NCI-H2196 (cell line): ENCODE measurements around the gene SV2C.

ENCODE experiments used
- DNase-seq: peaks from one replicate; lab custom pipeline; 2025; ENCODE audit not compliant: unreplicated experiment; lab: John Stamatoyannopoulos, UW

Gene SV2C

GRCh38 chr5:76099756-76100155 lies 16.6 kb downstream of the SV2C start:
- no peak for DNase-seq

- no peak for DNase-seq
These were observed 20.8 kb downstream of the SV2C start for GRCh38 chr5:76104027-76104426.

GRCh38 chr5:76106149-76106548 lies 23.0 kb downstream of the SV2C start:
- DNase-seq = no peak

- no peak for DNase-seq
These were observed 28.4 kb downstream of the SV2C start for GRCh38 chr5:76111477-76112174.

GRCh38 chr5:76113103-76113502 lies 29.9 kb downstream of the SV2C start:
- no peak for DNase-seq

- no peak for DNase-seq
These were observed 31.1 kb downstream of the SV2C start for GRCh38 chr5:76114179-76114851.

- no peak for DNase-seq
These were observed 42.2 kb downstream of the SV2C start for GRCh38 chr5:76125346-76125745.

- DNase-seq = no peak
These were observed 42.7 kb downstream of the SV2C start for GRCh38 chr5:76125888-76126287.

- DNase-seq = no peak
These were observed 50.8 kb downstream of the SV2C start for GRCh38 chr5:76134003-76134402.

GRCh38 chr5:76134646-76135045 lies 51.5 kb downstream of the SV2C start:
- DNase-seq = no peak

- no peak for DNase-seq
These were observed 54.8 kb downstream of the SV2C start for GRCh38 chr5:76137887-76138542.

- DNase-seq = no peak
These were observed 60.7 kb downstream of the SV2C start for GRCh38 chr5:76143884-76144283.

- no peak for DNase-seq
These were observed 61.5 kb downstream of the SV2C start for GRCh38 chr5:76144513-76145274.

- no peak for DNase-seq
These were observed 62.8 kb downstream of the SV2C start for GRCh38 chr5:76145945-76146344.

- DNase-seq = no peak
These were observed 66.5 kb downstream of the SV2C start for GRCh38 chr5:76149636-76150035.

- no peak for DNase-seq
These were observed 69.0 kb downstream of the SV2C start for GRCh38 chr5:76152161-76152560.

- DNase-seq = no peak
These were observed 69.5 kb downstream of the SV2C start for GRCh38 chr5:76152700-76153099.

- DNase-seq = no peak
These were observed 70.1 kb downstream of the SV2C start for GRCh38 chr5:76153271-76153670.

GRCh38 chr5:76154009-76154690 lies 71.0 kb downstream of the SV2C start:
- no peak for DNase-seq

- DNase-seq = no peak
These were observed 72.4 kb downstream of the SV2C start for GRCh38 chr5:76155536-76155935.

GRCh38 chr5:76162335-76162734 lies 79.2 kb downstream of the SV2C start:
- no peak for DNase-seq
